Activated naive CD8-positive, alpha-beta T cell treated with anti-CD3 and anti-CD28 coated beads, Interleukin-2, amount 10 ng/mL, durations not matched to agents 7 days and 5 days (primary cell): ENCODE results near the gene UTP11. TPM values are rescaled to one million over a fixed set of nuclear protein-coding genes. Genes with fewer than 3 reads are reported as not detected.
A peak's percentile ranks its signal among the peaks of the same experiment; 100 is the strongest.

Experiments
- ATAC-seq: fragments of 150-1000 bp; cut with Tn5 transposase; one replicate; pipeline ENCODE4 v1.10.0; 2021; ENCODE audit warnings: low read depth, moderate library complexity
- POLR2A ChIA-PET: fragments of 350-600 bp; sonication (Branson Sonifier 250); formaldehyde crosslinking; loops from one replicate; lab custom pipeline; 2021; ENCODE audit warnings: antibody characterized with exemption; lab: Charles Lee
- DNase-seq: peaks from one replicate; pipeline ENCODE4 v3.0.0; 2021
- H3K27ac Mint-ChIP-seq: one replicate; pipeline ENCODE4 v1.8.0; 2022; ENCODE audit warnings: mild to moderate bottlenecking, mixed read lengths
- H3K27me3 Mint-ChIP-seq: one replicate; pipeline ENCODE4 v1.8.0; 2022; ENCODE audit warnings: mild to moderate bottlenecking, moderate library complexity, mixed read lengths
- H3K36me3 Mint-ChIP-seq: one replicate; pipeline ENCODE4 v1.8.0; 2021; ENCODE audit warnings: mild to moderate bottlenecking, mixed read lengths
- H3K4me1 Mint-ChIP-seq: one replicate; pipeline ENCODE4 v1.8.0; 2021; ENCODE audit warnings: mixed read lengths
- H3K4me3 Mint-ChIP-seq: one replicate; pipeline ENCODE4 v1.8.0; 2022; ENCODE audit warnings: mild to moderate bottlenecking, moderate library complexity, mixed read lengths
- H3K9me3 Mint-ChIP-seq: one replicate; pipeline ENCODE4 v1.8.0; 2021; ENCODE audit warnings: mixed read lengths
- total RNA-seq, 2 experiments: library from RNA; stranded (reverse); gene quantifications; one replicate each; pipeline ENCODE4 v1.2.3, GENCODE V29; 2021

The UTP11 gene
- total RNA-seq, 2 experiments from 2014 or later: 27.5 to 28.8 TPM

GRCh38 chr1:38068220-38068979 lies 55.9 kb downstream of the UTP11 start:
- Mint-ChIP-seq H3K4me1 (no peaks in the 10 kb centered on the region), H3K27me3 (peaks cover 26% of the 10 kb centered on the region), H3K27ac (no peak overlapping the region), H3K4me3 (no peak overlapping the region), H3K9me3 (no peaks in the 10 kb centered on the region), H3K36me3 (no peaks in the 10 kb centered on the region)
- no peak for DNase-seq
- ATAC-seq: no peak
- POLR2A ChIA-PET: no interaction called here

DNA sequence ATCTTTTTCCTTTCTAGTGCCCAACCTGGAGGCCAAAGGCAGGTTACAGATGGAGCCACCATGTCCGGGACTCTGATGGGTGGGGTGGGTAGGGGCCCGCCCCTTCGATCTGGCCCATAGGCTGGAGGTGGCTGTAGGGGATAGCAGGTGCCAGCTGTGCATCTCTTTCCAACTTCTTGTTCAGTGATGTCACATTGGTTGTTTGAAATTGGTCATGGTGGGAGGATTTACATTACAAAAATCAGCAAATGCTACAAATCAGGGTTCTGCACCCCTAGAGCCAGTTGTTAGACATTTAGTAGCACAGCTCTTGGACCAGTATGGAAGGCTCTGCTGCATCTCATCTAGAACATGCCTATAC lies 56.4 kb downstream of the UTP11 start:
- Mint-ChIP-seq H3K27me3 (peaks cover 26% of the 10 kb centered on the region), H3K9me3 (no peaks in the 10 kb centered on the region), H3K27ac (no peak overlapping the region), H3K36me3 (no peaks in the 10 kb centered on the region), H3K4me3 (no peak overlapping the region), H3K4me1 (no peaks in the 10 kb centered on the region)
- ATAC-seq (no peak), DNase-seq (no peak)
- POLR2A ChIA-PET: no interaction called here

DNA sequence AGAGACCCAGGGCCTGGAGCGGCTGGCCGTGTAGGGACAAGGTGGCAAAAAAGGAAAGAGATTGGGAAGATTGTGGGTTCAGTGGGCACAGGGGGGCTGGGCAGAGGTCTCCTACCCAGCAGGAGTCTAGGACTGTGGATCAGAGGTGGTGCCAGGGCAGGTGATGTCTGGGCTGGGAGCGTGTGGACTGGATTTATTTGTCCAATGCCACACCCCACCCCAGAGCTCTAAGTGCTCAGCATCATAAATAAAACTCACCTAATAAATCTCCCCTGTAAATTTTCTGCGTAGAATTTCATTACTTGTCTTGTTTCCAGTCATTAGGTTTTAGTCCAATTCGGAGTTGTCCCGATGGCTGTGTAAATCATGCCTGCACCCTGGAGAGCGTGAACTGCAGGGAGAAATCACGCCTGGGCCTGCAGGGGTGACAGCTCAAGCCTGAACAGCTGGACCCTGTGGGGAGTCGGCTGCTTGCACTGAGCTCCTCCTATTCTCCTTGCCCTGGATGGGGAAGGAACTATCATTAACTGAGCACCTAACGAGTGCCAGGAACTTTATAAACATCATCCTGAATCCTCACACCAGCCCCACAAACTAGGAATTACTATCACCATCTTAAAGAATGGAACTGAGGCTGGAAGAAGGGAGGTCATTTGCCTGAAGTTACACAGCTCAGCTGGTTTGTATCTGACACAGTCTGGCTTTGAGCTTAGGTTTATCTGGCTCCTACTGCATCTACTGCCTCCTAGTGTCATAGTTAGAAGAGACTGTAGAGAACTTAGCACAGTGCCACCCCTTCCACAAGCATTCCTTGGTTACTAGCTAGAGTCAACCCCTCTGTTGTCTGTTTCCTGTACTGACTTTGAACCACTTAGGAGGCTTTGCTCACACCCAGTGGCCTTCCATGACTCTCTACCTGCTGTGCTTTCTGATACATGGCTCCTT lies 59.0 kb downstream of the UTP11 start:
- DNase-seq (no peak), ATAC-seq (peak; percentile 47)
- Mint-ChIP-seq H3K9me3 (no peaks in the 10 kb centered on the region), H3K27ac (no peak overlapping the region), H3K4me1 (no peaks in the 10 kb centered on the region), H3K4me3 (no peak overlapping the region), H3K36me3 (no peaks in the 10 kb centered on the region), H3K27me3 (peaks cover 26% of the 10 kb centered on the region)
- POLR2A ChIA-PET: no interaction called here

- peaks cover 17% of the 10 kb centered on the region for H3K27me3 Mint-ChIP-seq
- no peaks in the 10 kb centered on the region for H3K4me1 Mint-ChIP-seq
- no peak overlapping the region for H3K4me3 Mint-ChIP-seq
- H3K27ac Mint-ChIP-seq: no peak overlapping the region
- ATAC-seq (no peak), DNase-seq (no peak)
- no peaks in the 10 kb centered on the region for H3K36me3 Mint-ChIP-seq
- no peaks in the 10 kb centered on the region for H3K9me3 Mint-ChIP-seq
- POLR2A ChIA-PET: no interaction called here
These were observed 60.3 kb downstream of the UTP11 start for GRCh38 chr1:38072858-38073257.

DNA sequence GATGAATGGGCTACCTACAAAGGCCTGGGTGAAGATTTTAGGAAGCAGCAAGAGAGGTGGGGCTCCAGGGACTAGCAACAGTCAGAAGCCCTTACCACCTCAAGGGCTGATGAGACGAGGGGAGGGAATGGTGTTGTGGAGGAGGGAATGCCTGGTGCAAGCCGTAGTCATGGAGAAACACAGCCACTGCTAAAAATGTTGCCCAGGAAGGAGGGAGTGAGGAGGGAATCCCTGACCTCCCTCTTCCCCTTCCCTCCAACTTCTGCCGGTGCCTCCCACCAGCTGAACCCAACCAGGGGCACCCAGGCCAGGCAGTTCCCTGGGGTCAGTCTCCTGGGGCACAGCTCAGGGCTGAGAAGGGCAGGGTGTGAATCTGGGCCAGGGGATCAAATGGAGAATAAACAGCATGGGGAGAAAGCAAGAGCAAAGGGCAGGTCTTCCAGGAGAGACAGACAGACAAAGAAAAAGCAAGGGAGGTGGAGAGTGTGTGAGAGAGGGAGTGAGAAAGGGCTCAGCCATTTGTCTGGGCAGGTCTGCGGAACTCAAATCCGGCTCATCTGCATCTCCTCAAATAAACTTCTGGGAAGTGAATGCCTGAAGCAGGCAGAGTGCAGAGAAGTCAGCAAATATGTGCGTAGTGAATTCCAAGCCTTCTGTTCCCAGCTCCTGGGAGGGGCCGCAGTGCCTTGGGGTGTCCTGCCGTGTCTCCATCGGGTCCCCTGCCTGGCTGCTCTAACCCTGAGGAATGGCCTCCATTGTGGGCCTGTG lies 61.2 kb downstream of the UTP11 start:
- peaks cover 11% of the 10 kb centered on the region for H3K27me3 Mint-ChIP-seq
- DNase-seq: no peak
- H3K27ac Mint-ChIP-seq: no peak overlapping the region
- no peaks in the 10 kb centered on the region for H3K9me3 Mint-ChIP-seq
- no peaks in the 10 kb centered on the region for H3K4me1 Mint-ChIP-seq
- no peaks in the 10 kb centered on the region for H3K36me3 Mint-ChIP-seq
- H3K4me3 Mint-ChIP-seq: no peak overlapping the region
- POLR2A ChIA-PET: no interaction called here
- no peak for ATAC-seq

DNA sequence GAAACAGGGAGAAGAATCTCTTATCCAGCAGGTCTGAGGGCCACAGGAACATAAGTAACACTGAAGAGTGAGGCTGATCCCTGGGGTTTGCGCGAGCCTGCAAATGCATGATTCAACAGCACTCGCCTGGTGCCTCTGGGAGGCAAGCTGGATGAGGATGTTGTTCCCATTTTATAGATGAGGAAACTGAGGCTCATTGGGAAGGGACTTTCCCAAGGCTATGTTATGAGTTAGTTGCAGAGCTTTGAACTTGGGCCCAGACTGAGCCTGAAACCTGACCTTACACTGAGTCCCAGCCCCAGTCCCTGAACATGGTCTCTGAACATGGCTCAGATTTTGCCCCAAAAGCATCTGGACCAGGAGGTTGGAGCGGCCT lies 61.8 kb downstream of the UTP11 start:
- POLR2A ChIA-PET: no interaction called here
- Mint-ChIP-seq H3K9me3 (no peaks in the 10 kb centered on the region), H3K27me3 (peaks cover 8% of the 10 kb centered on the region), H3K27ac (no peak overlapping the region), H3K4me1 (no peaks in the 10 kb centered on the region), H3K36me3 (no peaks in the 10 kb centered on the region), H3K4me3 (no peak overlapping the region)
- no peak for ATAC-seq
- no peak for DNase-seq

Other genes with a start within 250 kb of the UTP11 start
- not detected for gene EPHA10, start 247.6 kb upstream of the UTP11 start, total RNA-seq
- gene MANEAL, start 218.9 kb upstream of the UTP11 start, total RNA-seq: 1 to 10 TPM; 1.3 to 1.4 TPM
- 10 to 100 TPM; 15.4 to 18.0 TPM for gene C1orf122, start 204.9 kb upstream of the UTP11 start, total RNA-seq
- gene YRDC, start 204.5 kb upstream of the UTP11 start, total RNA-seq: 10 to 100 TPM; 13.3 to 14.1 TPM
- gene MTF1, start 153.1 kb upstream of the UTP11 start, total RNA-seq: 10 to 100 TPM; 21.7 to 28.2 TPM
- gene INPP5B, start 65.7 kb upstream of the UTP11 start, total RNA-seq: 10 to 100 TPM; 44.0 to 48.8 TPM
- 10 to 100 TPM; 67.8 to 70.9 TPM for gene SF3A3, start 22.7 kb upstream of the UTP11 start, total RNA-seq
- 10 to 100 TPM; 14.6 to 14.7 TPM for gene FHL3, start 7.2 kb upstream of the UTP11 start, total RNA-seq
- under 1 TPM; 0.83 to 0.88 TPM for gene POU3F1, start 34.1 kb downstream of the UTP11 start, total RNA-seq